H9 (cell line): ENCODE data around the gene CNOT6. TPM values are rescaled to one million over a fixed set of nuclear protein-coding genes. Genes with fewer than 3 reads are reported as not detected.

Experiments used
- DNase-seq: peaks from one replicate; pipeline ENCODE4 v3.0.0-alpha.2; 2017
- H2AFZ ChIP-seq: one replicate; pipeline ENCODE4 v1.6.1; 2013; ENCODE audit warnings: mild to moderate bottlenecking, low read length, control low read depth, moderate library complexity
- H2AK5ac ChIP-seq: 2 replicates; pipeline ENCODE4 v1.6.1; 2013; ENCODE audit warnings: low read length, control low read depth, mixed read lengths; ENCODE audit not compliant: insufficient read length
- H2BK120ac ChIP-seq: one replicate; pipeline ENCODE4 v1.6.1; 2013; ENCODE audit warnings: low read depth, mild to moderate bottlenecking, low read length, control low read depth, inconsistent platforms; ENCODE audit not compliant: poor library complexity, severe bottlenecking
- H2BK12ac ChIP-seq: 2 replicates; pipeline ENCODE4 v1.6.1; 2013; ENCODE audit warnings: low read length, control low read depth, mixed read lengths, low read depth; ENCODE audit not compliant: insufficient read length
- H2BK15ac ChIP-seq: 2 replicates; pipeline ENCODE4 v1.6.1; 2013; ENCODE audit warnings: low read depth, low read length, control low read depth
- H2BK20ac ChIP-seq: one replicate; pipeline ENCODE4 v1.6.1; 2013; ENCODE audit warnings: low read depth, mild to moderate bottlenecking, low read length, control low read depth, inconsistent platforms; ENCODE audit not compliant: poor library complexity, severe bottlenecking
- H2BK5ac ChIP-seq: 2 replicates; pipeline ENCODE4 v1.6.1; 2013; ENCODE audit warnings: low read length, control low read depth, mixed read lengths; ENCODE audit not compliant: insufficient read length
- H3K14ac ChIP-seq: 2 replicates; pipeline ENCODE4 v1.6.1; 2013; ENCODE audit warnings: low read length, control low read depth; ENCODE audit not compliant: insufficient read depth
- H3K18ac ChIP-seq: 2 replicates; pipeline ENCODE4 v1.6.1; 2013; ENCODE audit warnings: low read depth, mild to moderate bottlenecking, mixed read lengths, low read length, control low read depth; ENCODE audit not compliant: insufficient read length
- H3K23ac ChIP-seq: 2 replicates; pipeline ENCODE4 v1.6.1; 2013; ENCODE audit warnings: low read length, control low read depth, mixed read lengths, low read depth; ENCODE audit not compliant: insufficient read length
- H3K23me2 ChIP-seq: 2 replicates; pipeline ENCODE4 v1.6.1; 2013; ENCODE audit warnings: low read depth, mild to moderate bottlenecking, mixed read lengths, low read length, control low read depth; ENCODE audit not compliant: insufficient read length, poor library complexity, severe bottlenecking
- H3K27ac ChIP-seq: 2 replicates; pipeline ENCODE4 v1.5.1; 2013; ENCODE audit warnings: low read length, control low read depth, mixed read lengths, low read depth; ENCODE audit not compliant: insufficient read length
- H3K27me3 ChIP-seq: 2 replicates; pipeline ENCODE4 v1.6.1; 2013; ENCODE audit warnings: low read length, control low read depth, inconsistent platforms; ENCODE audit not compliant: insufficient read depth
- H3K4ac ChIP-seq: 2 replicates; pipeline ENCODE4 v1.6.1; 2013; ENCODE audit warnings: low read depth, mild to moderate bottlenecking, control low read depth, inconsistent platforms, low read length, moderate library complexity
- H3K4me1 ChIP-seq: 2 replicates; pipeline ENCODE4 v1.6.1; 2013; ENCODE audit warnings: low read length, control low read depth, inconsistent platforms; ENCODE audit not compliant: insufficient read depth
- H3K4me2 ChIP-seq: 2 replicates; pipeline ENCODE4 v1.6.1; 2013; ENCODE audit warnings: low read length, control low read depth, mixed read lengths; ENCODE audit not compliant: insufficient read length, insufficient read depth
- H3K56ac ChIP-seq: 2 replicates; pipeline ENCODE4 v1.6.1; 2013; ENCODE audit warnings: low read depth, mild to moderate bottlenecking, mixed read lengths, low read length, control low read depth; ENCODE audit not compliant: insufficient read length
- H3K79me1 ChIP-seq: 2 replicates; pipeline ENCODE4 v1.6.1; 2013; ENCODE audit warnings: low read depth, mild to moderate bottlenecking, moderate library complexity, low read length, control low read depth, inconsistent platforms; ENCODE audit not compliant: insufficient read depth, poor library complexity, severe bottlenecking
- H3K79me2 ChIP-seq: 2 replicates; pipeline ENCODE4 v1.6.1; 2013; ENCODE audit warnings: low read length, control low read depth, inconsistent platforms; ENCODE audit not compliant: insufficient read depth
- H3K9ac ChIP-seq: 2 replicates; pipeline ENCODE4 v1.6.1; 2013; ENCODE audit warnings: low read length, control low read depth, mixed read lengths; ENCODE audit not compliant: insufficient read length; ENCODE audit errors: extremely low read depth
- H3K9me3 ChIP-seq: one replicate; pipeline ENCODE4 v1.6.1; 2013; ENCODE audit warnings: low read depth, low read length, inconsistent platforms; ENCODE audit not compliant: control insufficient read depth
- H3T11ph ChIP-seq: one replicate; pipeline ENCODE4 v1.6.1; 2013; ENCODE audit warnings: mild to moderate bottlenecking, low read length, control low read depth, inconsistent platforms
- H4K20me1 ChIP-seq: one replicate; pipeline ENCODE4 v1.6.1; 2013; ENCODE audit not compliant: control insufficient read depth, insufficient read length, insufficient read depth
- H4K5ac ChIP-seq: 2 replicates; pipeline ENCODE4 v1.6.1; 2013; ENCODE audit warnings: low read depth, mild to moderate bottlenecking, mixed read lengths, low read length, control low read depth; ENCODE audit not compliant: insufficient read length
- H4K8ac ChIP-seq: replicated peaks from 2 replicates; pipeline ENCODE4 v1.6.1; 2013; ENCODE audit warnings: low read length, control low read depth, mixed read lengths, low read depth; ENCODE audit not compliant: insufficient read length
- H4K91ac ChIP-seq: 2 replicates; pipeline ENCODE4 v1.6.1; 2013; ENCODE audit warnings: low read depth, mild to moderate bottlenecking, moderate library complexity, mixed read lengths, low read length, control low read depth; ENCODE audit not compliant: insufficient read length
- H3K27ac Mint-ChIP-seq, 3 experiments: 2 replicates in 2 of 3; 3 replicates in 1 of 3; pipeline ENCODE4 v1.8.0; 2020 to 2021; ENCODE audit warnings: mixed read lengths in 3 of 3, mild to moderate bottlenecking in 1 of 3, moderate library complexity in 1 of 3
- H3K27me3 Mint-ChIP-seq: 2 replicates; pipeline ENCODE4 v1.8.0; 2021; ENCODE audit warnings: low read depth, mild to moderate bottlenecking, moderate library complexity, mixed read lengths
- H3K36me3 Mint-ChIP-seq, 3 experiments: 2 replicates in 2 of 3; 3 replicates in 1 of 3; pipeline ENCODE4 v1.8.0; 2020 to 2021; ENCODE audit warnings: low read depth in 3 of 3, mixed read lengths in 3 of 3; ENCODE audit not compliant: insufficient read depth in 1 of 3
- H3K4me1 Mint-ChIP-seq, 2 experiments: 2 replicates each; pipeline ENCODE4 v1.8.0; 2020; ENCODE audit warnings: mixed read lengths in 2 of 2
- H3K4me3 Mint-ChIP-seq, 2 experiments: 2 replicates in 1 of 2; 3 replicates in 1 of 2; pipeline ENCODE4 v1.8.0; 2020 to 2021; ENCODE audit warnings: mild to moderate bottlenecking in 2 of 2, mixed read lengths in 2 of 2, moderate library complexity in 1 of 2
- H3K9me3 Mint-ChIP-seq, 2 experiments: 2 replicates in 1 of 2; 3 replicates in 1 of 2; pipeline ENCODE4 v1.8.0; 2020; ENCODE audit warnings: mild to moderate bottlenecking in 2 of 2, mixed read lengths in 2 of 2, moderate library complexity in 1 of 2
- CTCF ChIP-seq: fragments of 200-600 bp; sonication (generic); conservative IDR thresholded peaks from 3 replicates; pipeline ENCODE4 v1.8.0; 2021; ENCODE audit warnings: antibody characterized with exemption, mild to moderate bottlenecking
- WGBS: extraction: QIAGEN DNeasy Blood & Tissue Kit; methylation state at CpG from one replicate; pipeline ENCODE4 v1.1.7; 2013; ENCODE audit warnings: missing lambda C conversion rate, low lambda C conversion rate, mixed read lengths; ENCODE audit not compliant: insufficient read length; ENCODE audit errors: extremely low coverage; 5-methylcytosine and 5-hydroxymethylcytosine counted together
- total RNA-seq: library from RNA; stranded (reverse); gene quantifications from 2 replicates; pipeline ENCODE4 v1.2.1, GENCODE V29; 2021

The CNOT6 gene
- total RNA-seq, 1 experiment from 2014 or later, result 45.0 TPM

- Mint-ChIP-seq H3K27me3 (no peaks in the 10 kb centered on the region), H3K4me1 (no peaks in the 10 kb centered on the region), H3K4me3 (no peak overlapping the region), H3K9me3 (no peaks in the 10 kb centered on the region), H3K27ac (no peak overlapping the region; a peak in 1 of 7 replicates), H3K36me3 (peaks cover 40 to 81% (median 73%) of the 10 kb centered on the region in 3 experiments; a peak in 6 of 7 replicates)
- Histone ChIP-seq H2BK12ac (no peak overlapping the region), H2BK15ac (no peak overlapping the region), H3K56ac (no peak overlapping the region), H2BK5ac (no peak overlapping the region), H4K20me1 (no peaks in the 10 kb centered on the region), H3K79me2 (no peaks in the 10 kb centered on the region; the same call in 1 of the 2 replicates), H3K27ac (no peak overlapping the region), H3K14ac (no peak overlapping the region), H2BK20ac (no peak overlapping the region), H4K8ac (no peak overlapping the region), H2AFZ (no peak overlapping the region), H2BK120ac (no peak overlapping the region), H3K9ac (no peak overlapping the region), H3T11ph (no peak overlapping the region), H3K4me2 (no peak overlapping the region), H3K9me3 (no peaks in the 10 kb centered on the region), H3K23ac (no peak overlapping the region), H2AK5ac (no peak overlapping the region), H3K79me1 (peaks cover under 1% of the 10 kb centered on the region), H3K27me3 (no peaks in the 10 kb centered on the region), H4K91ac (no peak overlapping the region), H3K23me2 (no peaks in the 10 kb centered on the region), H3K4me1 (no peaks in the 10 kb centered on the region), H3K18ac (no peak overlapping the region), H4K5ac (no peak overlapping the region), H3K4ac (no peak overlapping the region)
- DNase-seq, result no peak
- no CpG with 5 or more reads among the region's 8 CpGs for WGBS
- TF ChIP-seq CTCF, result no peak
Observed at GRCh38 chr5:180568914-180569313, 74.7 kb downstream of the CNOT6 start.
